H9 (cell line): ENCODE data around the gene PLD3. TPM values are rescaled to one million over a fixed set of nuclear protein-coding genes. Genes with fewer than 3 reads are reported as not detected.

Experiments
- DNase-seq: peaks from one replicate; pipeline ENCODE4 v3.0.0-alpha.2; 2017
- H2AFZ ChIP-seq: one replicate; pipeline ENCODE4 v1.6.1; 2013; ENCODE audit warnings: mild to moderate bottlenecking, low read length, control low read depth, moderate library complexity
- H2AK5ac ChIP-seq: 2 replicates; pipeline ENCODE4 v1.6.1; 2013; ENCODE audit warnings: low read length, control low read depth, mixed read lengths; ENCODE audit not compliant: insufficient read length
- H2BK120ac ChIP-seq: one replicate; pipeline ENCODE4 v1.6.1; 2013; ENCODE audit warnings: low read depth, mild to moderate bottlenecking, low read length, control low read depth, inconsistent platforms; ENCODE audit not compliant: poor library complexity, severe bottlenecking
- H2BK12ac ChIP-seq: 2 replicates; pipeline ENCODE4 v1.6.1; 2013; ENCODE audit warnings: low read length, control low read depth, mixed read lengths, low read depth; ENCODE audit not compliant: insufficient read length
- H2BK15ac ChIP-seq: 2 replicates; pipeline ENCODE4 v1.6.1; 2013; ENCODE audit warnings: low read depth, low read length, control low read depth
- H2BK20ac ChIP-seq: one replicate; pipeline ENCODE4 v1.6.1; 2013; ENCODE audit warnings: low read depth, mild to moderate bottlenecking, low read length, control low read depth, inconsistent platforms; ENCODE audit not compliant: poor library complexity, severe bottlenecking
- H2BK5ac ChIP-seq: 2 replicates; pipeline ENCODE4 v1.6.1; 2013; ENCODE audit warnings: low read length, control low read depth, mixed read lengths; ENCODE audit not compliant: insufficient read length
- H3K14ac ChIP-seq: 2 replicates; pipeline ENCODE4 v1.6.1; 2013; ENCODE audit warnings: low read length, control low read depth; ENCODE audit not compliant: insufficient read depth
- H3K18ac ChIP-seq: 2 replicates; pipeline ENCODE4 v1.6.1; 2013; ENCODE audit warnings: low read depth, mild to moderate bottlenecking, mixed read lengths, low read length, control low read depth; ENCODE audit not compliant: insufficient read length
- H3K23ac ChIP-seq: 2 replicates; pipeline ENCODE4 v1.6.1; 2013; ENCODE audit warnings: low read length, control low read depth, mixed read lengths, low read depth; ENCODE audit not compliant: insufficient read length
- H3K23me2 ChIP-seq: 2 replicates; pipeline ENCODE4 v1.6.1; 2013; ENCODE audit warnings: low read depth, mild to moderate bottlenecking, mixed read lengths, low read length, control low read depth; ENCODE audit not compliant: insufficient read length, poor library complexity, severe bottlenecking
- H3K27ac ChIP-seq: 2 replicates; pipeline ENCODE4 v1.5.1; 2013; ENCODE audit warnings: low read length, control low read depth, mixed read lengths, low read depth; ENCODE audit not compliant: insufficient read length
- H3K27me3 ChIP-seq: 2 replicates; pipeline ENCODE4 v1.6.1; 2013; ENCODE audit warnings: low read length, control low read depth, inconsistent platforms; ENCODE audit not compliant: insufficient read depth
- H3K4ac ChIP-seq: 2 replicates; pipeline ENCODE4 v1.6.1; 2013; ENCODE audit warnings: low read depth, mild to moderate bottlenecking, control low read depth, inconsistent platforms, low read length, moderate library complexity
- H3K4me1 ChIP-seq: 2 replicates; pipeline ENCODE4 v1.6.1; 2013; ENCODE audit warnings: low read length, control low read depth, inconsistent platforms; ENCODE audit not compliant: insufficient read depth
- H3K4me2 ChIP-seq: 2 replicates; pipeline ENCODE4 v1.6.1; 2013; ENCODE audit warnings: low read length, control low read depth, mixed read lengths; ENCODE audit not compliant: insufficient read length, insufficient read depth
- H3K56ac ChIP-seq: 2 replicates; pipeline ENCODE4 v1.6.1; 2013; ENCODE audit warnings: low read depth, mild to moderate bottlenecking, mixed read lengths, low read length, control low read depth; ENCODE audit not compliant: insufficient read length
- H3K79me1 ChIP-seq: 2 replicates; pipeline ENCODE4 v1.6.1; 2013; ENCODE audit warnings: low read depth, mild to moderate bottlenecking, moderate library complexity, low read length, control low read depth, inconsistent platforms; ENCODE audit not compliant: insufficient read depth, poor library complexity, severe bottlenecking
- H3K79me2 ChIP-seq: 2 replicates; pipeline ENCODE4 v1.6.1; 2013; ENCODE audit warnings: low read length, control low read depth, inconsistent platforms; ENCODE audit not compliant: insufficient read depth
- H3K9ac ChIP-seq: 2 replicates; pipeline ENCODE4 v1.6.1; 2013; ENCODE audit warnings: low read length, control low read depth, mixed read lengths; ENCODE audit not compliant: insufficient read length; ENCODE audit errors: extremely low read depth
- H3K9me3 ChIP-seq: one replicate; pipeline ENCODE4 v1.6.1; 2013; ENCODE audit warnings: low read depth, low read length, inconsistent platforms; ENCODE audit not compliant: control insufficient read depth
- H3T11ph ChIP-seq: one replicate; pipeline ENCODE4 v1.6.1; 2013; ENCODE audit warnings: mild to moderate bottlenecking, low read length, control low read depth, inconsistent platforms
- H4K20me1 ChIP-seq: one replicate; pipeline ENCODE4 v1.6.1; 2013; ENCODE audit not compliant: control insufficient read depth, insufficient read length, insufficient read depth
- H4K5ac ChIP-seq: 2 replicates; pipeline ENCODE4 v1.6.1; 2013; ENCODE audit warnings: low read depth, mild to moderate bottlenecking, mixed read lengths, low read length, control low read depth; ENCODE audit not compliant: insufficient read length
- H4K8ac ChIP-seq: replicated peaks from 2 replicates; pipeline ENCODE4 v1.6.1; 2013; ENCODE audit warnings: low read length, control low read depth, mixed read lengths, low read depth; ENCODE audit not compliant: insufficient read length
- H4K91ac ChIP-seq: 2 replicates; pipeline ENCODE4 v1.6.1; 2013; ENCODE audit warnings: low read depth, mild to moderate bottlenecking, moderate library complexity, mixed read lengths, low read length, control low read depth; ENCODE audit not compliant: insufficient read length
- H3K27ac Mint-ChIP-seq, 3 experiments: 2 replicates in 2 of 3; 3 replicates in 1 of 3; pipeline ENCODE4 v1.8.0; 2020 to 2021; ENCODE audit warnings: mixed read lengths in 3 of 3, mild to moderate bottlenecking in 1 of 3, moderate library complexity in 1 of 3
- H3K27me3 Mint-ChIP-seq: 2 replicates; pipeline ENCODE4 v1.8.0; 2021; ENCODE audit warnings: low read depth, mild to moderate bottlenecking, moderate library complexity, mixed read lengths
- H3K36me3 Mint-ChIP-seq, 3 experiments: 2 replicates in 2 of 3; 3 replicates in 1 of 3; pipeline ENCODE4 v1.8.0; 2020 to 2021; ENCODE audit warnings: low read depth in 3 of 3, mixed read lengths in 3 of 3; ENCODE audit not compliant: insufficient read depth in 1 of 3
- H3K4me1 Mint-ChIP-seq, 2 experiments: 2 replicates each; pipeline ENCODE4 v1.8.0; 2020; ENCODE audit warnings: mixed read lengths in 2 of 2
- H3K4me3 Mint-ChIP-seq, 2 experiments: 2 replicates in 1 of 2; 3 replicates in 1 of 2; pipeline ENCODE4 v1.8.0; 2020 to 2021; ENCODE audit warnings: mild to moderate bottlenecking in 2 of 2, mixed read lengths in 2 of 2, moderate library complexity in 1 of 2
- H3K9me3 Mint-ChIP-seq, 2 experiments: 2 replicates in 1 of 2; 3 replicates in 1 of 2; pipeline ENCODE4 v1.8.0; 2020; ENCODE audit warnings: mild to moderate bottlenecking in 2 of 2, mixed read lengths in 2 of 2, moderate library complexity in 1 of 2
- WGBS: extraction: QIAGEN DNeasy Blood & Tissue Kit; methylation state at CpG from one replicate; pipeline ENCODE4 v1.1.7; 2013; ENCODE audit warnings: missing lambda C conversion rate, low lambda C conversion rate, mixed read lengths; ENCODE audit not compliant: insufficient read length; ENCODE audit errors: extremely low coverage; 5-methylcytosine and 5-hydroxymethylcytosine counted together
- total RNA-seq: library from RNA; stranded (reverse); gene quantifications from 2 replicates; pipeline ENCODE4 v1.2.1, GENCODE V29; 2021
- TF ChIP-seq, protein P1 (sequence below): fragments of 200-600 bp; sonication (generic); conservative IDR thresholded peaks from 3 replicates; pipeline ENCODE4 v1.8.0; 2021; ENCODE audit warnings: antibody characterized with exemption, mild to moderate bottlenecking

PLD3 gene
- total RNA-seq, 1 experiment from 2014 or later, result 194 TPM

DNA sequence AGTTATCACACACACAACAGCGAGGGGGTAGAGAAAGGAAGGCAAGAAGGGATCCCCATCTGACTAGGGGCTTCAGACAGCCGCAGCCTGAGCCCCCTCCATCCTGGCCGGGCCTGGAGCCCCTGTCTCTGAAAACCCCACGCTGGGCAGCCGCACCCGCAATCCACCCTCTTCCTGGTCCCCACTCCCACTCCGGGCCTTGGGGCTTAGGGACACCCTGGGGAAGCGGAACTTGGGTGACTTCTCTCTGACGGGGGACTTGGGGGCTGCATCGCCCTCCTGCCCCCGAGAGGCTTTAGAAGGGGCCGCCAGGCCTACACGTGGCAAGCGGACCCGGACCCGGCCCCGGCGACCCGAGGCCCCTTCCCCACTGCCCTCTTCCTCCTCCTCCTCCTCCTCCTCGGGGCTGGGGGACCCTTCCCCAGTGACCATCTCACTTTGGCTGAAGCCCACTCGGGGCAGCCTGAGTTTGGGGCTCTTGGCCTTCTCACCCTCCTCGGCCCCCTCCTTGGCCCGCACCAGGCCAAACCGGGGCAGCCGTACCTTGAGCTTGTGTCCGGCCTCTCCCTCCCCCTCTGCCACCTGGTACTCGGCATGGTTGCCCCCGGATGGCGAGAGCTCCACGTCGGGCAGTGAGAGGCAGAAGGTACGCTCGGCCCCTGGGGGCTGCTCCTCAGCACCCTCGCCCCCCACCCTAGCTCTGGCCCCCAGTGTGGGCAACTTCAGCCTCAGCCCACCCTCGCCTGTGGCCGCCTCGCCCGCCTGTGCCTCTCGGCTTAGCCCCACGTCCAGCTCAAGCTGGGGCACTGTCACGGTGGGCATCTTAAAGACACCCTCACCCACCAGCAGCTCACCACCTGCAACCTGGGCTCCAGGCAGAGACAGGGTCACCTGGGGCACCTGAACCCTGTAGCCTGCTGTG, 45.7 kb downstream of the PLD3 start:
- H3K4me2 ChIP-seq, result no peak overlapping the region
- no peak overlapping the region for H2BK120ac ChIP-seq
- H3K79me2 ChIP-seq, result no peaks in the 10 kb centered on the region
- peaks cover 11 to 19% of the 10 kb centered on the region in 2 experiments for H3K4me1 Mint-ChIP-seq
- TF ChIP-seq, protein P1, sequence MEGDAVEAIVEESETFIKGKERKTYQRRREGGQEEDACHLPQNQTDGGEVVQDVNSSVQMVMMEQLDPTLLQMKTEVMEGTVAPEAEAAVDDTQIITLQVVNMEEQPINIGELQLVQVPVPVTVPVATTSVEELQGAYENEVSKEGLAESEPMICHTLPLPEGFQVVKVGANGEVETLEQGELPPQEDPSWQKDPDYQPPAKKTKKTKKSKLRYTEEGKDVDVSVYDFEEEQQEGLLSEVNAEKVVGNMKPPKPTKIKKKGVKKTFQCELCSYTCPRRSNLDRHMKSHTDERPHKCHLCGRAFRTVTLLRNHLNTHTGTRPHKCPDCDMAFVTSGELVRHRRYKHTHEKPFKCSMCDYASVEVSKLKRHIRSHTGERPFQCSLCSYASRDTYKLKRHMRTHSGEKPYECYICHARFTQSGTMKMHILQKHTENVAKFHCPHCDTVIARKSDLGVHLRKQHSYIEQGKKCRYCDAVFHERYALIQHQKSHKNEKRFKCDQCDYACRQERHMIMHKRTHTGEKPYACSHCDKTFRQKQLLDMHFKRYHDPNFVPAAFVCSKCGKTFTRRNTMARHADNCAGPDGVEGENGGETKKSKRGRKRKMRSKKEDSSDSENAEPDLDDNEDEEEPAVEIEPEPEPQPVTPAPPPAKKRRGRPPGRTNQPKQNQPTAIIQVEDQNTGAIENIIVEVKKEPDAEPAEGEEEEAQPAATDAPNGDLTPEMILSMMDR, result no peak
- no peak overlapping the region for H3T11ph ChIP-seq
- DNase-seq, result no peak
- peaks cover 11% of the 10 kb centered on the region for H3K27me3 Mint-ChIP-seq
- H3K4ac ChIP-seq, result no peak overlapping the region
- no peak overlapping the region for H2AK5ac ChIP-seq
- no peak overlapping the region for H3K56ac ChIP-seq
- H2BK5ac ChIP-seq, result no peak overlapping the region
- no peak overlapping the region for H3K14ac ChIP-seq
- no peak overlapping the region for H3K9ac ChIP-seq
- H3K36me3 Mint-ChIP-seq, result no peaks in the 10 kb centered on the region; a peak in 1 of 7 replicates
- no peak overlapping the region for H2BK15ac ChIP-seq
- no peaks in the 10 kb centered on the region for H3K79me1 ChIP-seq
- no peaks in the 10 kb centered on the region for H4K20me1 ChIP-seq
- H3K9me3 Mint-ChIP-seq, result no peaks in the 10 kb centered on the region
- H3K23ac ChIP-seq, result no peak overlapping the region
- no peaks in the 10 kb centered on the region for H3K4me1 ChIP-seq
- H3K18ac ChIP-seq, result no peak overlapping the region
- H4K8ac ChIP-seq, result no peak overlapping the region
- no peaks in the 10 kb centered on the region for H3K9me3 ChIP-seq
- no peak overlapping the region for H2AFZ ChIP-seq
- no peak overlapping the region for H3K27ac ChIP-seq
- H4K91ac ChIP-seq, result no peak overlapping the region
- WGBS, result no CpG with 5 or more reads among the region's 41 CpGs
- H3K4me3 Mint-ChIP-seq, result no peak overlapping the region
- H2BK20ac ChIP-seq, result no peak overlapping the region
- H2BK12ac ChIP-seq, result no peak overlapping the region
- H4K5ac ChIP-seq, result no peak overlapping the region
- H3K27me3 ChIP-seq, result no peaks in the 10 kb centered on the region; the same call in 1 of the 2 replicates
- H3K27ac Mint-ChIP-seq, result no peak overlapping the region; a peak in 2 of 7 replicates
- H3K23me2 ChIP-seq, result peaks cover 5% of the 10 kb centered on the region
